K562 (cell line): ENCODE measurements around the gene MFAP3L. TPM values are rescaled to one million over a fixed set of nuclear protein-coding genes. Genes with fewer than 3 reads are reported as not detected.

Experiments
- ARID3A ChIP-seq: IDR thresholded peaks from 2 replicates; pipeline ENCODE4 v1.6.1; 2012; ENCODE audit warnings: low read depth, low read length, improper control_type of control experiment, borderline replicate concordance
- ETV6 ChIP-seq, 3 experiments: fragments of 150-350 bp in 1 of 3; sonication (generic) in 1 of 3; formaldehyde crosslinking in 1 of 3; IDR thresholded peaks; 2 replicates each; pipeline versions ENCODE4 v1.6.1 to v1.8.0; 2014 to 2022; ENCODE audit warnings: borderline replicate concordance in 2 of 3, low read depth in 2 of 3, antibody characterized with exemption in 1 of 3, low read length in 1 of 3, mild to moderate bottlenecking in 1 of 3, missing genetic modification reagents in 1 of 3
- GATAD2B ChIP-seq: fragments of 450-650 bp; IDR thresholded peaks from 2 replicates; pipeline ENCODE4 v1.6.1; 2017; ENCODE audit warnings: mild to moderate bottlenecking, borderline replicate concordance
- HMBOX1 ChIP-seq: sonication (generic); IDR thresholded peaks from 2 replicates; pipeline ENCODE4 v1.6.1; 2016
- KHSRP ChIP-seq: fragments of 450-650 bp; IDR thresholded peaks from 2 replicates; pipeline ENCODE4 v1.6.1; 2017
- MAZ ChIP-seq, 2 experiments: fragments of 450-650 bp in 1 of 2; sonication (generic) in 1 of 2; formaldehyde crosslinking; IDR thresholded peaks in 1 of 2; conservative IDR thresholded peaks in 1 of 2; 2 replicates each; pipeline versions ENCODE4 v1.4.0 to v1.5.0; 2020; ENCODE audit warnings: mild to moderate bottlenecking in 1 of 2, missing genetic modification reagents in 1 of 2
- NCOA1 ChIP-seq: fragments of 450-650 bp; IDR thresholded peaks from 2 replicates; pipeline ENCODE4 v1.6.1; 2016; ENCODE audit warnings: low read depth
- NEUROD1 ChIP-seq: fragments of 150-350 bp; IDR thresholded peaks from 2 replicates; pipeline ENCODE4 v1.6.1; 2014; ENCODE audit warnings: borderline replicate concordance, low read length, low read depth; ENCODE audit not compliant: partially characterized antibody
- NFE2L1 ChIP-seq: fragments of 450-650 bp; IDR thresholded peaks from 2 replicates; pipeline ENCODE4 v1.6.1; 2016; ENCODE audit warnings: missing genetic modification characterization, low read depth, mild to moderate bottlenecking, missing compliant biosample characterization, moderate library complexity, borderline replicate concordance
- POLR2AphosphoS5 ChIP-seq: IDR thresholded peaks from 2 replicates; pipeline ENCODE4 v1.6.1; 2011; ENCODE audit warnings: mild to moderate bottlenecking, low read depth, low read length, moderate library complexity; ENCODE audit not compliant: control insufficient read depth, insufficient read depth
- POLR2B ChIP-seq: fragments of 450-650 bp; IDR thresholded peaks from 2 replicates; pipeline ENCODE4 v1.6.1; 2018; ENCODE audit warnings: low read depth; ENCODE audit not compliant: partially characterized antibody
- RBM15 ChIP-seq: fragments of 200-400 bp; formaldehyde crosslinking; IDR thresholded peaks from 2 replicates; pipeline ENCODE4 v1.6.1; 2018; ENCODE audit warnings: mild to moderate bottlenecking, low read length, moderate library complexity; ENCODE audit not compliant: insufficient read depth
- SMAD3 ChIP-seq: fragments of 450-650 bp; formaldehyde crosslinking; conservative IDR thresholded peaks from 2 replicates; pipeline ENCODE4 v1.4.0; 2020; ENCODE audit warnings: mild to moderate bottlenecking
- SOX6 ChIP-seq: fragments of 450-650 bp; IDR thresholded peaks from 2 replicates; pipeline ENCODE4 v1.6.1; 2014; ENCODE audit warnings: mild to moderate bottlenecking
- STAT5A ChIP-seq: IDR thresholded peaks from 2 replicates; pipeline ENCODE4 v1.6.1; 2012; ENCODE audit warnings: low read length, inconsistent platforms, borderline replicate concordance
- TEAD4 ChIP-seq, 2 experiments: sonication (generic) in 1 of 2; formaldehyde crosslinking in 1 of 2; IDR thresholded peaks; 2 replicates each; pipeline versions ENCODE4 v1.6.1 to v1.8.0; 2012 to 2022; ENCODE audit warnings: borderline replicate concordance in 1 of 2, inconsistent platforms in 1 of 2, low read length in 1 of 2, mild to moderate bottlenecking in 1 of 2, missing genetic modification reagents in 1 of 2
- TFAP4 ChIP-seq: sonication (generic); formaldehyde crosslinking; IDR thresholded peaks from 2 replicates; pipeline ENCODE4 v1.8.0; 2022; ENCODE audit warnings: missing genetic modification reagents, mild to moderate bottlenecking, moderate library complexity, borderline replicate concordance
- ZFP30 ChIP-seq: fragments of 250-450 bp; sonication (Bioruptor Pico); IDR thresholded peaks from 2 replicates; pipeline ENCODE4 v1.8.0; 2022; ENCODE audit warnings: moderate library complexity, mild to moderate bottlenecking, inconsistent platforms, borderline replicate concordance
- ZFP36 ChIP-seq: fragments of 150-350 bp; IDR thresholded peaks from 2 replicates; pipeline ENCODE4 v1.6.1; 2018; ENCODE audit warnings: low read length, low read depth; ENCODE audit not compliant: partially characterized antibody
- ZNF583 ChIP-seq: fragments of 250-450 bp; sonication (Bioruptor Pico); IDR thresholded peaks from 2 replicates; pipeline ENCODE4 v1.4.0; 2020
- polyA plus RNA-seq, 8 experiments: library from polyadenylated mRNA; depleted of rRNA in 4 of 8; stranded (reverse) in 5 of 8; unstranded in 3 of 8; fragments of >200 nt; fragmentation: Nextera tagmentation in 2 of 8; fragmentation: Illumina TruSeq in 1 of 8; extraction: Ambion mirVana in 2 of 8; extraction: Trizol in 1 of 8; gene quantifications; 2 replicates each; pipeline versions ENCODE4 v1.2.1 to v1.2.3, GENCODE V29; 2011 to 2014; ENCODE audit warnings: inconsistent platforms in 1 of 8, missing spikeins in 1 of 8
- total RNA-seq, 7 experiments: library from RNA; depleted of rRNA in 6 of 7; stranded (reverse); fragments of >200 nt in 6 of 7; fragmentation: Illumina TruSeq in 2 of 7; extraction: Trizol in 2 of 7; gene quantifications; 2 replicates each; pipeline versions ENCODE4 v1.2.1 to v1.2.3, GENCODE V29; 2011 to 2021; ENCODE audit warnings: low replicate concordance in 1 of 7
- TF ChIP-seq, protein P1 (sequence below): fragments of 250-450 bp; sonication (Bioruptor Pico); IDR thresholded peaks from 2 replicates; pipeline ENCODE4 v1.9.0; 2021; ENCODE audit warnings: mild to moderate bottlenecking
- TF ChIP-seq, protein P2 (sequence below): fragments of 200-800 bp; sonication (Bioruptor generic); IDR thresholded peaks from 2 replicates; pipeline ENCODE4 v1.6.1; 2017; ENCODE audit warnings: missing genetic modification characterization, missing compliant biosample characterization

MFAP3L gene
- total and polyA plus RNA-seq, 9 of the 15 experiments (the other 6 are each of a cell fraction or from before 2014, with no cell fraction given), result 0.06 to 0.25 (median 0.20) TPM; not detected in 3

- TF ChIP-seq ZFP30 (CRISPR knock-in tag) (no peak), HMBOX1 (peak; percentile 74), ARID3A (no peak), SOX6 (peak; percentile 95), ZFP36 (no peak), SMAD3 (CRISPR knock-in tag) (peak; percentile 89), RBM15 (no peak), STAT5A (peak; percentile 91), GATAD2B (peak; percentile 64; the same call in 1 of the 2 replicates), ZNF583 (CRISPR knock-in tag) (0 out of 2 replicates have a peak, but pooled peaks have one; percentile 19), POLR2AphosphoS5 (peak; percentile 91), POLR2B (no peak), MAZ (CRISPR knock-in tag; conservative IDR thresholded peaks at IDR 0.05 in 1 of 2, IDR thresholded peaks at IDR 0.05 in 1 of 2) (0 out of 4 replicates have a peak, but pooled peaks of 1 of the 2 experiments have one; percentile 30), NEUROD1 (peak; percentile 83), TEAD4 (IDR thresholded peaks at IDR 0.05; ENCODE audit: low read length) (peak; percentile 99), TEAD4 (CRISPR knock-in tag; IDR thresholded peaks at IDR 0.05; ENCODE audit: borderline replicate concordance) (no peak), NCOA1 (peak; percentile 83), KHSRP (peak; percentile 72; the same call in 1 of the 2 replicates), ETV6 (IDR thresholded peaks at IDR 0.05; ENCODE audit: borderline replicate concordance in 1 of 2, low read depth in 2 of 2, low read length in 1 of 2) (0 out of 4 replicates have a peak, but pooled peaks of 1 of the 2 experiments have one; percentile 43), ETV6 (CRISPR knock-in tag; IDR thresholded peaks at IDR 0.05; ENCODE audit: borderline replicate concordance) (no peak), NFE2L1 (peak; percentile 46; the same call in 1 of the 2 replicates), TFAP4 (CRISPR knock-in tag) (peak; percentile 64)
- TF ChIP-seq, protein P1, sequence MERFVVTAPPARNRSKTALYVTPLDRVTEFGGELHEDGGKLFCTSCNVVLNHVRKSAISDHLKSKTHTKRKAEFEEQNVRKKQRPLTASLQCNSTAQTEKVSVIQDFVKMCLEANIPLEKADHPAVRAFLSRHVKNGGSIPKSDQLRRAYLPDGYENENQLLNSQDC (CRISPR knock-in tag), result no peak
- TF ChIP-seq, protein P2, sequence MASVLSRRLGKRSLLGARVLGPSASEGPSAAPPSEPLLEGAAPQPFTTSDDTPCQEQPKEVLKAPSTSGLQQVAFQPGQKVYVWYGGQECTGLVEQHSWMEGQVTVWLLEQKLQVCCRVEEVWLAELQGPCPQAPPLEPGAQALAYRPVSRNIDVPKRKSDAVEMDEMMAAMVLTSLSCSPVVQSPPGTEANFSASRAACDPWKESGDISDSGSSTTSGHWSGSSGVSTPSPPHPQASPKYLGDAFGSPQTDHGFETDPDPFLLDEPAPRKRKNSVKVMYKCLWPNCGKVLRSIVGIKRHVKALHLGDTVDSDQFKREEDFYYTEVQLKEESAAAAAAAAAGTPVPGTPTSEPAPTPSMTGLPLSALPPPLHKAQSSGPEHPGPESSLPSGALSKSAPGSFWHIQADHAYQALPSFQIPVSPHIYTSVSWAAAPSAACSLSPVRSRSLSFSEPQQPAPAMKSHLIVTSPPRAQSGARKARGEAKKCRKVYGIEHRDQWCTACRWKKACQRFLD (CRISPR knock-in tag), result peak; percentile 96
These were observed 19.1 kb downstream of the MFAP3L start (continued) for GRCh38 chr4:170007113-170007512.
